ENCODE results near the gene TMC2. TPM values are rescaled to one million over a fixed set of nuclear protein-coding genes. Genes with fewer than 3 reads are reported as not detected.

The TMC2 gene
- total RNA-seq, 3 donors from 2014 or later: 0.15 to 0.96 (median 0.33) TPM

GRCh38 chr20:2619337-2619736 is 83.0 kb downstream of the TMC2 start:
- no peak for DNase-seq (ENCODE audit: low spot score in 2 of 2)
- intact Hi-C loops (cut with DNase I; ENCODE audit: low total_unique reads): no loop called here
- Histone ChIP-seq H3K9me3 (peaks cover 0 to 6% of the 10 kb centered on the region in 2 donors), H3K27ac (no peak overlapping the region), H3K36me3 (no peaks in the 10 kb centered on the region), H3K4me3 (no peak overlapping the region), H3K27me3 (no peaks in the 10 kb centered on the region), H3K4me1 (no peaks in the 10 kb centered on the region)
- TF ChIP-seq POLR2AphosphoS5 (IDR thresholded peaks at IDR 0.05) (no peak), POLR2A (IDR thresholded peaks at IDR 0.05) (no peak)
- TF ChIP-seq, protein P1, sequence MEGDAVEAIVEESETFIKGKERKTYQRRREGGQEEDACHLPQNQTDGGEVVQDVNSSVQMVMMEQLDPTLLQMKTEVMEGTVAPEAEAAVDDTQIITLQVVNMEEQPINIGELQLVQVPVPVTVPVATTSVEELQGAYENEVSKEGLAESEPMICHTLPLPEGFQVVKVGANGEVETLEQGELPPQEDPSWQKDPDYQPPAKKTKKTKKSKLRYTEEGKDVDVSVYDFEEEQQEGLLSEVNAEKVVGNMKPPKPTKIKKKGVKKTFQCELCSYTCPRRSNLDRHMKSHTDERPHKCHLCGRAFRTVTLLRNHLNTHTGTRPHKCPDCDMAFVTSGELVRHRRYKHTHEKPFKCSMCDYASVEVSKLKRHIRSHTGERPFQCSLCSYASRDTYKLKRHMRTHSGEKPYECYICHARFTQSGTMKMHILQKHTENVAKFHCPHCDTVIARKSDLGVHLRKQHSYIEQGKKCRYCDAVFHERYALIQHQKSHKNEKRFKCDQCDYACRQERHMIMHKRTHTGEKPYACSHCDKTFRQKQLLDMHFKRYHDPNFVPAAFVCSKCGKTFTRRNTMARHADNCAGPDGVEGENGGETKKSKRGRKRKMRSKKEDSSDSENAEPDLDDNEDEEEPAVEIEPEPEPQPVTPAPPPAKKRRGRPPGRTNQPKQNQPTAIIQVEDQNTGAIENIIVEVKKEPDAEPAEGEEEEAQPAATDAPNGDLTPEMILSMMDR (IDR thresholded peaks at IDR 0.05): no peak

DNA sequence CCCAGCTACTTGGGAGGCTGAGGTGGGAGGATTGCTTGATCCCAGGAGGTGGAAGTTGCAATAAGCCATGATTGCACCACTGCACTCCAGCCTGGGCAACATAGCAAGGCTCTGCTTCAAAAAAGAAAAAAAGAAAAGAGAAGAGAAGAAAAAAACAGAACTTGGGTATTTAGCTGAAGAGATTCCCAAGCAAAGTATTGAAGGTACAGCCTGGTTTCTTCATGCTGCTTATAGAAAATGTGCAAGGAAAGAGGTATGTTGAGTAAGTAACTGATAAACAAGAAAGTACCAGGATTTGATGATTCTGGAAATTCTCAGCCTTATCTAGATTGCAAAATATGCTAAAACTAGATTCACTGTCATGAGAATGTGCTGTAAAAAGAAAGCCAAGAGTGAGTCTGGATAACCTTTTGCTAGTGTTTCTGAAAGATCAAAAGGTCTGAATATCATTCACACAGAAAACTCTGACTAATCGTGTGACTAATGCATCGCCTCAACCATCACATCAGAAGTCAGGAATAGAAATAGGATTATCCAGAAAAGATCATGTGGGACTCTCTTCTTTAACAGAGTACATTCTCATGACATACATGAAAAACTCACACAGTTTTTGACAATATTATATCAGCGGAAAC is 83.7 kb downstream of the TMC2 start:
- no peaks in the 10 kb centered on the region for H3K36me3 ChIP-seq
- intact Hi-C loops (cut with DNase I; ENCODE audit: low total_unique reads): no loop called here
- TF ChIP-seq, protein P1 (IDR thresholded peaks at IDR 0.05): no peak
- TF ChIP-seq POLR2A (IDR thresholded peaks at IDR 0.05) (no peak), POLR2AphosphoS5 (IDR thresholded peaks at IDR 0.05) (no peak)

GRCh38 chr20:2624190-2624589 is 87.8 kb downstream of the TMC2 start:
- H3K4me1 ChIP-seq: no peaks in the 10 kb centered on the region
- intact Hi-C loops (cut with DNase I; ENCODE audit: low total_unique reads): no loop called here
- TF ChIP-seq POLR2AphosphoS5 (IDR thresholded peaks at IDR 0.05) (peak in 2 of 3 donors; percentile 20 to 55), POLR2A (IDR thresholded peaks at IDR 0.05) (no peak)
- TF ChIP-seq, protein P1 (IDR thresholded peaks at IDR 0.05): no peak
- H3K27me3 ChIP-seq: no peaks in the 10 kb centered on the region
- H3K4me3 ChIP-seq: no peak overlapping the region
- peak overlapping the region in 1 of 2 donors; percentile 76 for H3K27ac ChIP-seq
- no peak for DNase-seq (ENCODE audit: low spot score in 2 of 2)
- no peaks in the 10 kb centered on the region for H3K36me3 ChIP-seq
- peaks cover 6 to 14% of the 10 kb centered on the region in 2 donors for H3K9me3 ChIP-seq

More for the DNA sequence above, 83.7 kb downstream of the TMC2 start:
- Histone ChIP-seq H3K27ac (no peak overlapping the region), H3K4me3 (no peak overlapping the region), H3K27me3 (no peaks in the 10 kb centered on the region), H3K4me1 (no peaks in the 10 kb centered on the region), H3K9me3 (no peaks in the 10 kb centered on the region)
- no peak for DNase-seq (ENCODE audit: low spot score in 2 of 2)

- no peak for DNase-seq (ENCODE audit: low spot score in 2 of 2)
- Histone ChIP-seq H3K27me3 (no peaks in the 10 kb centered on the region), H3K4me1 (no peaks in the 10 kb centered on the region), H3K36me3 (no peaks in the 10 kb centered on the region), H3K9me3 (peaks cover 6 to 14% of the 10 kb centered on the region in 2 donors), H3K27ac (peak overlapping the region; percentile 42 to 76), H3K4me3 (no peak overlapping the region)
- TF ChIP-seq POLR2AphosphoS5 (IDR thresholded peaks at IDR 0.05) (no peak), POLR2A (IDR thresholded peaks at IDR 0.05) (no peak)
- TF ChIP-seq, protein P1 (IDR thresholded peaks at IDR 0.05): no peak
- intact Hi-C loops (cut with DNase I; ENCODE audit: low total_unique reads): no loop called here
Observed at GRCh38 chr20:2625062-2625461, 88.7 kb downstream of the TMC2 start.

DNA sequence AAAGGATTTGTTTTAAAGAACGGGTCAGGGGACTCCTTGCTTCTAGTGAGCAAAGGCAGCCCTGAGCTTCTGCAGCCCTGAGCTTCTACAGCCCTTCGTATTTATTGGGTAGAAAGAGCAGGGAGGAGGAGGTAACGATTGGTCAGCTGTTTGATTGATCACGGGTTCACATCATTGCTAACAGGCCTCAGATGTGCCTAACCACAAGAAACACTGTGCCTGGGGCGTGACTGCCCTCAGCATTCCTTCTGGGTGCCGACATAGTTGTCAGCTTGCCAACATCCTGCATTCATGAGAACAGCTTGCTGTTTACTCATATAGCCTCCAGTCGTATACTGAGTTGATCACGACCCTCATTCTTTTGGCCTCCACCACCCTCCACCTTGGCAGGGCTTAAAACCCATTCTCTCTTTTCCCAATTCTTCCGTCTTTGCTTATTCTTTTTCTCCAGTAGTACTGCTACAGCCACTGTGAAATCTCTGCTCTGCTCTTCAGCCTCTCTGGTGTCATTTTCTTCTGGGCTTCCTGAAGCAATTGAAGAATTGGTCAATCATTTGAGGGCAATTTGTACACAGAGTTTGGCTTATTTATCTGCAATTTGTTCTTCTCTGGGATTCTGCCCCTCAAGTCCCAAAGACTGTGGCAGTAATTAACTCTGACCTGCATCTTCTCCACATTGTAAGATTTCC is 90.6 kb downstream of the TMC2 start:
- TF ChIP-seq POLR2AphosphoS5 (IDR thresholded peaks at IDR 0.05) (peak in 1 of 3 donors; percentile 28), POLR2A (IDR thresholded peaks at IDR 0.05) (no peak)
- TF ChIP-seq, protein P1 (IDR thresholded peaks at IDR 0.05): no peak
- no peaks in the 10 kb centered on the region for H3K4me1 ChIP-seq
- intact Hi-C loops (cut with DNase I; ENCODE audit: low total_unique reads): no loop called here
- peak overlapping the region in 1 of 2 donors; percentile 0 for H3K27ac ChIP-seq
- peaks cover 6 to 14% of the 10 kb centered on the region in 2 donors for H3K9me3 ChIP-seq
- H3K4me3 ChIP-seq: no peak overlapping the region
- H3K27me3 ChIP-seq: no peaks in the 10 kb centered on the region
- no peaks in the 10 kb centered on the region for H3K36me3 ChIP-seq
- no peak for DNase-seq (ENCODE audit: low spot score in 2 of 2)

Data from breast epithelium (tissue), 4 donors.